PC-9 (cell line): ENCODE results near the gene GIGYF2. TPM values are rescaled to one million over a fixed set of nuclear protein-coding genes. Genes with fewer than 3 reads are reported as not detected.

Experiments used
- BruUV-seq: library from RNA; stranded (reverse); fragments of 400-500 nt; replicated peaks from 2 replicates; lab custom pipeline; 2021; lab: Mats Ljungman, UMichigan
- CTCF ChIA-PET: fragments of 300-600 bp; sonication (Branson Sonifier 250); formaldehyde crosslinking; loops from one replicate; lab custom pipeline; 2022; ENCODE audit warnings: antibody characterized with exemption; lab: Charles Lee
- POLR2A ChIA-PET: fragments of 300-600 bp; sonication (Branson Sonifier 250); formaldehyde crosslinking; loops from one replicate; lab custom pipeline; 2022; ENCODE audit warnings: antibody characterized with exemption; ENCODE audit not compliant: unreplicated experiment; lab: Charles Lee
- DNase-seq, 2 experiments: peaks; one replicate each; pipeline versions ENCODE4 v3.0.0 to v3.0.0-alpha.2; 2015 to 2022; ENCODE audit warnings: mixed read lengths in 1 of 2
- H2AFZ ChIP-seq: fragments of 200-600 bp; sonication (generic); 2 replicates; pipeline ENCODE4 v1.8.1; 2017; ENCODE audit warnings: antibody characterized with exemption
- H3F3A ChIP-seq: fragments of 200-600 bp; sonication (generic); 2 replicates; pipeline ENCODE4 v1.8.1; 2017; ENCODE audit warnings: antibody characterized with exemption, mild to moderate bottlenecking, low read depth; ENCODE audit not compliant: insufficient read depth
- H3K27ac ChIP-seq: fragments of 200-600 bp; sonication (generic); 2 replicates; pipeline ENCODE4 v1.6.1; 2016; ENCODE audit warnings: mixed run types
- H3K27me3 ChIP-seq: fragments of 200-600 bp; sonication (generic); 2 replicates; pipeline ENCODE4 v1.6.1; 2016; ENCODE audit warnings: low read depth, mixed run types; ENCODE audit not compliant: insufficient read depth
- H3K36me3 ChIP-seq: fragments of 200-600 bp; sonication (generic); 2 replicates; pipeline ENCODE4 v1.6.1; 2016; ENCODE audit warnings: low read depth, mixed run types
- H3K4me1 ChIP-seq: fragments of 200-600 bp; sonication (generic); replicated peaks from 2 replicates; pipeline ENCODE4 v1.6.1; 2016; ENCODE audit warnings: mixed run types; ENCODE audit not compliant: insufficient read depth
- H3K4me2 ChIP-seq: fragments of 200-600 bp; sonication (generic); 2 replicates; pipeline ENCODE4 v1.6.1; 2017; ENCODE audit warnings: mixed run types
- H3K4me3 ChIP-seq: fragments of 200-600 bp; sonication (generic); 2 replicates; pipeline ENCODE4 v1.6.1; 2016; ENCODE audit warnings: mixed run types
- H3K79me2 ChIP-seq: fragments of 200-600 bp; sonication (generic); 2 replicates; pipeline ENCODE4 v1.6.1; 2017; ENCODE audit warnings: low read depth, mixed run types
- H3K9me2 ChIP-seq: fragments of 200-600 bp; sonication (generic); 2 replicates; pipeline ENCODE4 v1.8.1; 2017; ENCODE audit warnings: mild to moderate bottlenecking; ENCODE audit not compliant: insufficient read depth
- H3K9me3 ChIP-seq: fragments of 200-600 bp; sonication (generic); 2 replicates; pipeline ENCODE4 v1.8.1; 2016; ENCODE audit warnings: low read depth; ENCODE audit not compliant: insufficient read depth
- H4K20me1 ChIP-seq: fragments of 200-600 bp; sonication (generic); 2 replicates; pipeline ENCODE4 v1.8.1; 2017; ENCODE audit not compliant: insufficient read depth
- EZH2 ChIP-seq: fragments of 200-600 bp; sonication (generic); IDR thresholded peaks from 2 replicates; pipeline ENCODE4 v1.8.0; 2017; ENCODE audit warnings: antibody characterized with exemption, low read depth
- intact Hi-C: fragments of 100-400 bp; cut with micrococcal nuclease; formaldehyde crosslinking; loops from one replicate; pipeline ENCODE4 v1.10.0; 2022; ENCODE audit not compliant: unreplicated experiment
- total RNA-seq: library from RNA; stranded (reverse); gene quantifications from 2 replicates; pipeline ENCODE4 v1.2.3, GENCODE V29; 2021
- TF ChIP-seq, protein P1 (sequence below): fragments of 200-600 bp; sonication (generic); conservative IDR thresholded peaks from 2 replicates; pipeline ENCODE4 v1.6.1; 2017; ENCODE audit warnings: mixed run types, antibody characterized with exemption, mild to moderate bottlenecking, moderate library complexity

The GIGYF2 gene
- total RNA-seq, 1 experiment from 2014 or later, result 86.4 TPM

GRCh38 chr2:232898592-232899543 is 201.7 kb downstream of the GIGYF2 start:
- DNase-seq, result no peak
- Histone ChIP-seq H3K9me3 (no peaks in the 10 kb centered on the region), H3K4me3 (no peak overlapping the region), H2AFZ (no peak overlapping the region), H3F3A (peaks cover 20% of the 10 kb centered on the region; the same call in 1 of the 2 replicates), H3K4me2 (no peak overlapping the region), H3K9me2 (no peaks in the 10 kb centered on the region), H3K4me1 (peaks cover 33% of the 10 kb centered on the region), H3K36me3 (no peaks in the 10 kb centered on the region), H3K27ac (no peak overlapping the region), H4K20me1 (no peaks in the 10 kb centered on the region), H3K27me3 (no peaks in the 10 kb centered on the region), H3K79me2 (no peaks in the 10 kb centered on the region)
- TF ChIP-seq, protein P1, sequence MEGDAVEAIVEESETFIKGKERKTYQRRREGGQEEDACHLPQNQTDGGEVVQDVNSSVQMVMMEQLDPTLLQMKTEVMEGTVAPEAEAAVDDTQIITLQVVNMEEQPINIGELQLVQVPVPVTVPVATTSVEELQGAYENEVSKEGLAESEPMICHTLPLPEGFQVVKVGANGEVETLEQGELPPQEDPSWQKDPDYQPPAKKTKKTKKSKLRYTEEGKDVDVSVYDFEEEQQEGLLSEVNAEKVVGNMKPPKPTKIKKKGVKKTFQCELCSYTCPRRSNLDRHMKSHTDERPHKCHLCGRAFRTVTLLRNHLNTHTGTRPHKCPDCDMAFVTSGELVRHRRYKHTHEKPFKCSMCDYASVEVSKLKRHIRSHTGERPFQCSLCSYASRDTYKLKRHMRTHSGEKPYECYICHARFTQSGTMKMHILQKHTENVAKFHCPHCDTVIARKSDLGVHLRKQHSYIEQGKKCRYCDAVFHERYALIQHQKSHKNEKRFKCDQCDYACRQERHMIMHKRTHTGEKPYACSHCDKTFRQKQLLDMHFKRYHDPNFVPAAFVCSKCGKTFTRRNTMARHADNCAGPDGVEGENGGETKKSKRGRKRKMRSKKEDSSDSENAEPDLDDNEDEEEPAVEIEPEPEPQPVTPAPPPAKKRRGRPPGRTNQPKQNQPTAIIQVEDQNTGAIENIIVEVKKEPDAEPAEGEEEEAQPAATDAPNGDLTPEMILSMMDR, result no peak
- TF ChIP-seq EZH2, result no peak
- ChIA-PET POLR2A (interaction anchor here (0.6 kb wide), 1 partner anchor 14 kb away, joined by 4 read pairs; no protein-coding TSS in a partner anchor), CTCF (no interaction called here)
- intact Hi-C loops, result no loop called here
- BruUV-seq, result no TSS peak

GRCh38 chr2:232900811-232901735 is 203.9 kb downstream of the GIGYF2 start:
- TF ChIP-seq, protein P1, result no peak
- TF ChIP-seq EZH2, result no peak
- Histone ChIP-seq H3K4me3 (peak overlapping the region; percentile 26; the same call in 1 of the 2 replicates), H2AFZ (no peak overlapping the region; the same call in 1 of the 2 replicates)

More at GRCh38 chr2:232900811-232901735, 203.9 kb downstream of the GIGYF2 start:
- H3K27me3 ChIP-seq, result no peaks in the 10 kb centered on the region
- no peaks in the 10 kb centered on the region for H3K36me3 ChIP-seq
- DNase-seq, result no peak
- H3K9me2 ChIP-seq, result no peaks in the 10 kb centered on the region
- H3F3A ChIP-seq, result peaks cover 20% of the 10 kb centered on the region; the same call in 1 of the 2 replicates
- H3K4me1 ChIP-seq, result peaks cover 36% of the 10 kb centered on the region
- TSS peak; percentile 51 for BruUV-seq
- peak overlapping the region; percentile 77 for H3K27ac ChIP-seq
- ChIA-PET CTCF (no interaction called here), POLR2A (interaction anchor here (1.0 kb wide), 1 partner anchor 10 kb away, joined by 3 read pairs; no protein-coding TSS in a partner anchor)
- no peaks in the 10 kb centered on the region for H3K9me3 ChIP-seq
- peak overlapping the region; percentile 74 for H3K4me2 ChIP-seq
- intact Hi-C loops, result loop anchor here (5.0 kb wide), 1 partner anchor 126 kb away; no protein-coding TSS in a partner anchor
- no peaks in the 10 kb centered on the region for H4K20me1 ChIP-seq
- H3K79me2 ChIP-seq, result no peaks in the 10 kb centered on the region
